Right renal pelvis (tissue), 4 donors: Measurements from ENCODE around the gene ART1. TPM values are rescaled to one million over a fixed set of nuclear protein-coding genes. Genes with fewer than 3 reads are reported as not detected.
A peak's percentile ranks its signal among the peaks of the same experiment; 100 is the strongest.
"Not testable (repeated sequence)": the region's sequence is repeated elsewhere in the genome, so short reads cannot be mapped to it uniquely, and the experiment has no call there.

Source experiments
- DNase-seq, 4 donors: peaks; one replicate each; pipeline ENCODE4 v3.0.0-alpha.2; 2013; ENCODE audit warnings: low read depth in 4 of 4, low spot score in 3 of 4, missing footprints in 1 of 4
- polyA plus RNA-seq, 4 donors: library from polyadenylated mRNA; unstranded; fragments of 120-200 nt; gene quantifications; one replicate each; pipeline ENCODE4 v1.2.1, GENCODE V29; 2013; ENCODE audit not compliant: insufficient read length in 4 of 4

ART1 gene
- polyA plus RNA-seq, 4 donors = 0.10 to 0.19 (median 0.16) TPM; not detected in 1

- DNase-seq = no peak
These were observed 13.6 kb upstream of the ART1 start for GRCh38 chr11:3631331-3631730.

GRCh38 chr11:3632070-3632660 lies 12.8 kb upstream of the ART1 start:
- DNase-seq = no peak

GRCh38 chr11:3635641-3636375 lies 9.1 kb upstream of the ART1 start:
- DNase-seq = no peak

- DNase-seq = no peak
These were observed 7.7 kb upstream of the ART1 start for GRCh38 chr11:3637201-3637600.

- no peak for DNase-seq
These were observed 6.4 kb upstream of the ART1 start for GRCh38 chr11:3638513-3638912.

- DNase-seq = no peak
These were observed 5.1 kb upstream of the ART1 start for GRCh38 chr11:3639841-3640240.

- DNase-seq = no peak
These were observed 3.7 kb upstream of the ART1 start for GRCh38 chr11:3641191-3641590.

- DNase-seq = no peak
These were observed 3.2 kb upstream of the ART1 start, which contains the start of gene ART5 for GRCh38 chr11:3641701-3642070. ART5 (minus strand) TSS chr11:3641992; CDS start chr11:3641862, 130 bp downstream.

GRCh38 chr11:3642071-3642951 lies 2.6 kb upstream of the ART1 start:
- peak; percentile 78 to 83 (median 80) for DNase-seq

- not testable (repeated sequence) for DNase-seq
These were observed 1.8 kb upstream of the ART1 start for GRCh38 chr11:3643102-3643546.

GRCh38 chr11:3645552-3645951 lies 624 bp downstream of the ART1 start:
- no peak for DNase-seq

- DNase-seq = not testable (repeated sequence)
These were observed 3.9 kb downstream of the ART1 start for GRCh38 chr11:3648843-3649242.

- not testable (repeated sequence) for DNase-seq
These were observed 4.4 kb downstream of the ART1 start for GRCh38 chr11:3649374-3649773.

- not testable (repeated sequence) for DNase-seq
These were observed 7.6 kb downstream of the ART1 start for GRCh38 chr11:3652514-3652913.

GRCh38 chr11:3655547-3655946 lies 10.6 kb downstream of the ART1 start:
- no peak for DNase-seq

GRCh38 chr11:3657331-3657730 lies 12.4 kb downstream of the ART1 start:
- DNase-seq = not testable (repeated sequence)

GRCh38 chr11:3658252-3658651 lies 13.3 kb downstream of the ART1 start:
- DNase-seq = no peak

GRCh38 chr11:3659595-3660515 lies 14.9 kb downstream of the ART1 start:
- no peak for DNase-seq

- no peak for DNase-seq
These were observed 16.0 kb downstream of the ART1 start for GRCh38 chr11:3660960-3661359.

GRCh38 chr11:3662856-3663255 lies 17.9 kb downstream of the ART1 start:
- no peak for DNase-seq
